GM12875 (cell line): ENCODE measurements around the gene RNF20.
"Not testable (repeated sequence)": the region's sequence is repeated elsewhere in the genome, so short reads cannot be mapped to it uniquely, and the experiment has no call there.

Experiments
- H3K4me3 ChIP-seq: one replicate; pipeline ENCODE4 v1.5.1; 2011; ENCODE audit warnings: low read depth, low read length, control low read depth
- TF ChIP-seq, protein P1 (sequence below): IDR thresholded peaks from 2 replicates; pipeline ENCODE4 v1.5.1; 2011; ENCODE audit warnings: low read depth, mild to moderate bottlenecking, control low read depth, inconsistent platforms, low read length, moderate library complexity, borderline replicate concordance; ENCODE audit not compliant: insufficient read depth

Gene RNF20

GRCh38 chr9:101530076-101530711, 3.5 kb upstream of the RNF20 start:
- TF ChIP-seq, protein P1, sequence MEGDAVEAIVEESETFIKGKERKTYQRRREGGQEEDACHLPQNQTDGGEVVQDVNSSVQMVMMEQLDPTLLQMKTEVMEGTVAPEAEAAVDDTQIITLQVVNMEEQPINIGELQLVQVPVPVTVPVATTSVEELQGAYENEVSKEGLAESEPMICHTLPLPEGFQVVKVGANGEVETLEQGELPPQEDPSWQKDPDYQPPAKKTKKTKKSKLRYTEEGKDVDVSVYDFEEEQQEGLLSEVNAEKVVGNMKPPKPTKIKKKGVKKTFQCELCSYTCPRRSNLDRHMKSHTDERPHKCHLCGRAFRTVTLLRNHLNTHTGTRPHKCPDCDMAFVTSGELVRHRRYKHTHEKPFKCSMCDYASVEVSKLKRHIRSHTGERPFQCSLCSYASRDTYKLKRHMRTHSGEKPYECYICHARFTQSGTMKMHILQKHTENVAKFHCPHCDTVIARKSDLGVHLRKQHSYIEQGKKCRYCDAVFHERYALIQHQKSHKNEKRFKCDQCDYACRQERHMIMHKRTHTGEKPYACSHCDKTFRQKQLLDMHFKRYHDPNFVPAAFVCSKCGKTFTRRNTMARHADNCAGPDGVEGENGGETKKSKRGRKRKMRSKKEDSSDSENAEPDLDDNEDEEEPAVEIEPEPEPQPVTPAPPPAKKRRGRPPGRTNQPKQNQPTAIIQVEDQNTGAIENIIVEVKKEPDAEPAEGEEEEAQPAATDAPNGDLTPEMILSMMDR, result peak; percentile 65
- no peak overlapping the region for H3K4me3 ChIP-seq

- H3K4me3 ChIP-seq, result no peak overlapping the region
- TF ChIP-seq, protein P1, result no peak
These were observed 2.7 kb downstream of the RNF20 start for GRCh38 chr9:101536351-101536750.

- H3K4me3 ChIP-seq, result no peak overlapping the region
- TF ChIP-seq, protein P1, result no peak
These were observed 3.3 kb downstream of the RNF20 start for GRCh38 chr9:101536938-101537337.

- TF ChIP-seq, protein P1, result no peak
- H3K4me3 ChIP-seq, result no peak overlapping the region
These were observed 6.4 kb downstream of the RNF20 start for GRCh38 chr9:101540069-101540468.

- TF ChIP-seq, protein P1, result no peak
- no peak overlapping the region for H3K4me3 ChIP-seq
These were observed 9.6 kb downstream of the RNF20 start for GRCh38 chr9:101543098-101543735.

GRCh38 chr9:101549472-101550098, 15.9 kb downstream of the RNF20 start:
- H3K4me3 ChIP-seq, result not testable (repeated sequence)

DNA sequence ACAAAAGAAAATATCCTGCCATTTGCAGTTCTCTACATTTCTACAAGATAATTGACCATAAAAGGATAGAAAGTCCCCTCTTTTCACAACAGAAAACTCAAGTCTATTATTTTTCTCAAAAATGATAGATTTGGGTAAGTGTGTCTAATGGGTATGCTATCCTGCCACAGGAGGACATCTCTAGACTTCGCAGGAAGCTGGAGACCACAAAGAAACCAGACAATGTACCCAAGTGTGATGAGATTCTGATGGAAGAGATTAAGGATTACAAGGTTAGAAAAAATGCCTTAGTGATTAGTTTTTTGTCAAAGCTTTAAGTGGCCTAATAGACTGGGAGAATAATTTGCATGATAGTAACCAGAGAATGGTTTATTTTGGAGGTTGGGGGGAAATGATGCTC, 28.1 kb downstream of the RNF20 start:
- TF ChIP-seq, protein P1, result no peak
- no peak overlapping the region for H3K4me3 ChIP-seq
